ENCODE results near the gene EHD3.

Gene EHD3

GRCh38 chr2:31212659-31213600, 21.0 kb upstream of the EHD3 start:
- no peak for DNase-seq (ENCODE audit: low read depth in 2 of 2)

GRCh38 chr2:31213601-31214443, 20.1 kb upstream of the EHD3 start:
- DNase-seq (ENCODE audit: low read depth in 2 of 2) = no peak

DNA sequence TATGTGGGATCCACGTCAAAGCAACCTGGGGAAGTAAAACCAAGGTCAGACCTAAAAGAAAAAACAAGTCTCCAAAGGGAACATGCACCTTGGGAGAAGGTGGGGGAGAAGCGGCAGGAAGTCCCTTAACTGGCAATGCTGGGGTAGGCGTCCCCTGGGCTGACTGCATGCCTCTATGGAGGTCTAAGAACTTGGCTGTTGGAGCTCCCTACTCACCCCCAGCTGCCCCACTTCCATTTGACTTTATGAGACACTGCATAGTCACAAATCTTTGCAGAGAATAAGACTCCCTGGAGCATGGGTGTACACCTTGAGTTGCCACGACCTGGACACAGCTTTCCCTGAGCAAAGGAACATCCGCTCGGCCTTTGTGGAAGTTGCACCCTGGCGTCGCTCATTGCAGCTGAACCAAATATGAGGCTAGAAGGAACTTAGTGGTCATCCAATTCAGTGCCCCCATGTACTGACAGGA, 19.5 kb upstream of the EHD3 start:
- DNase-seq (ENCODE audit: low read depth in 2 of 2) = no peak

DNA sequence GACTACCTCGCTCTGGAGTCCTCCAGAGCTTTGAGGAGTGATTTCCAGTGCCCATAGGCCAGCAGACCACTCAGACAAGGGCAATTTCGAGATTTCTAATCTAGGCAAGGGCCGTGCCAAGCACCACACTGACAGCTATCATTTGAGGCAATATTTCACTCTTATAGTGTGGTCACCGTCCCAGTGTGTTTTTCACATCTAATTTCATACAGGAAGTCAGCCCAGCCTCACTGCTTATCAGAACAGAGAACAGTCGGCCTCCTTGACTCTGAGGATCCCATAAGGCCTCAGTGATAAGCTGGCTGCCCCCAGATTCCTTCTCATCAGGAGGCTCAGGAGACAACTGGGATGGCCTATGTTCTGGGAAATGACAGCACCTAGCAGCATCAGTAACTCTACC, 17.2 kb upstream of the EHD3 start:
- DNase-seq (ENCODE audit: low read depth in 2 of 2) = no peak

- no peak for DNase-seq (ENCODE audit: low read depth in 2 of 2)
Measured at GRCh38 chr2:31217465-31218200, 16.3 kb upstream of the EHD3 start, which contains the start of gene CAPN14. TSS of gene CAPN14 (minus strand) at chr2:31217515. CDS start at chr2:31205447, 12,068 bp downstream.

- no peak for DNase-seq (ENCODE audit: low read depth in 2 of 2)
Measured at GRCh38 chr2:31219131-31219969, 14.6 kb upstream of the EHD3 start.

DNA sequence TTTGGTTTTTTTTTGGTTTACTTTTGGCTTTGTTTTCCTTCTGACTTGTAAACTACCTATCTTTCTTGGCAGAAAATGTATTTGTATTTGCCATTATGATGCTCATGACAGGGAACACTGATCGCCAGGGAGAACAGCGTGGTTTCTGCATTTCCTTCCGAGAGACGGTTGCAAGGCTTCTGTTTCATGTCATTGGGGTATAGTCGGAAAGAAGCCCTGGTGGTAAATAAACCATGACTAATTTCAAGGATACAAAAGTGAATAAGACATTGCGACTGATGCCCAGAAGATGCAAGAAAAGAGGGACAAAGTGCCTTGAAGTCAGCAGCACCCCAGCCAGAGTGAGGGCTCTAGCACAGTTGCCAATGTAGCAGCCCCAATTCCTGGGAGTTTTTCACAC, 12.4 kb upstream of the EHD3 start:
- no peak for DNase-seq (ENCODE audit: low read depth in 2 of 2)

- DNase-seq (ENCODE audit: low read depth in 2 of 2) = no peak
Measured at GRCh38 chr2:31222071-31222470, 11.9 kb upstream of the EHD3 start.

GRCh38 chr2:31223026-31223425, 10.9 kb upstream of the EHD3 start:
- no peak for DNase-seq (ENCODE audit: low read depth in 2 of 2)

GRCh38 chr2:31223749-31224148, 10.2 kb upstream of the EHD3 start:
- no peak for DNase-seq (ENCODE audit: low read depth in 2 of 2)

DNA sequence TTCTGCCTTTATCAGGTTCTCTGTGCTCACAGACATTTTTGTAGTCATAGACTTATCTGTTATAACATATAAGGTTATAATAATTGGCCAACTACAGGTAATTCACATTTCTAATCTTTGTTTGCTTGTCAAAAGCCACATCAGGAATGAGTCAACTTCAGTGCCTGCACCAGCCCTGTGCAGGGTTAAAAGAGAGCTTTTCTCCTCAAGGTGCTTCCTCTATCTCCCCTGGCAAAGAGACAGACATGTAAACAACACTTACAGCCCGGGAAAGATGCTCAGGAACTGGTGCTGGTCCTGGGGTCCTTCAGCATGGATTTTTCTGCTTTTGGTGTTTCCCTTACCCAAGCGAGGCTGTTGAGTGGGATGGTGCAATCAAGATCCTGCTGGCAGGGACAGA, 7.7 kb upstream of the EHD3 start:
- no peak for DNase-seq (ENCODE audit: low read depth in 2 of 2)

DNA sequence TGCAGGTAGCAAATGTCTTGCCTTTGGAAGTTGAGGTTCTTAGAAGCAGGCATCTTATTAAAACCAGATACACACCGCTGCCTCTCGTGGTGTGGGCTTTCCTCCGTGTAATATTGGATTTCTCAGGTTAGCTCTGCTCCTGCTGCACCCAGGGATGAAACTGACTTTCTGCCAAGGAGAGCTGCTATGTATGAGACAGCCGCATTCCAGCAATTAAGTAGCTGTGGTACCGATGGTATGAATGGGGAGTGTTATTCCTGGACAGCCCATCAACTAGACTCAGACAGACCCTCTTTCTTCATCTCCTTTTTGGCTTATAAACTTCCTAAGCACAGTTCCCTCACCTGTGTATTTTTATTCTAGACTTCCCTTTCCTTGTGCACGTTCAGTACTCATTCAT, 6.8 kb upstream of the EHD3 start:
- no peak for DNase-seq (ENCODE audit: low read depth in 2 of 2)

DNA sequence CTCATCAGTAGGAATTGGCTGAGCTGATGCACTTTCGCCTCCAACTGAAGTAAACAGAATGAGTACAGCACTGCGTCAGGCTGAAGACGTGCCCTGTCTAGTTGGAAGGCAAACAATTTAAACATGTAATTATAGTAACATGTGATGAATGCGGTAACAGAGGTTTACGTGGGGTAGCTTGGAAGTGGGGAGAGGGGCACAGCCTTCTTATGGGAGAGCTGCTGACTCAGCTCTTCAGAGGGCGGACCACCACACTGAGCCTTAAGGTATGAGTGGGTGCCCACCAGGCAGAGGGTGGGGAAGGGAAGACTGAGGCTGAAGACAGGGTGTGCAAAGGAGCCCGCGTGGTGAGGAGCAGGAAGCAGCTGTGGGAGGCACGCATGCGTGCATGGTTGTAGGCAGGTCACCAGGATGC, 6.2 kb upstream of the EHD3 start:
- no peak for DNase-seq (ENCODE audit: low read depth in 2 of 2)

- DNase-seq (ENCODE audit: low read depth in 2 of 2) = no peak
Measured at GRCh38 chr2:31228717-31229116, 5.2 kb upstream of the EHD3 start.

GRCh38 chr2:31230751-31231150, 3.2 kb upstream of the EHD3 start:
- DNase-seq (ENCODE audit: low read depth in 2 of 2) = no peak

GRCh38 chr2:31231571-31232302, 2.2 kb upstream of the EHD3 start:
- DNase-seq (ENCODE audit: low read depth in 2 of 2) = no peak

- no peak for DNase-seq (ENCODE audit: low read depth in 2 of 2)
Measured at GRCh38 chr2:31232586-31232985, 1.4 kb upstream of the EHD3 start.

DNA sequence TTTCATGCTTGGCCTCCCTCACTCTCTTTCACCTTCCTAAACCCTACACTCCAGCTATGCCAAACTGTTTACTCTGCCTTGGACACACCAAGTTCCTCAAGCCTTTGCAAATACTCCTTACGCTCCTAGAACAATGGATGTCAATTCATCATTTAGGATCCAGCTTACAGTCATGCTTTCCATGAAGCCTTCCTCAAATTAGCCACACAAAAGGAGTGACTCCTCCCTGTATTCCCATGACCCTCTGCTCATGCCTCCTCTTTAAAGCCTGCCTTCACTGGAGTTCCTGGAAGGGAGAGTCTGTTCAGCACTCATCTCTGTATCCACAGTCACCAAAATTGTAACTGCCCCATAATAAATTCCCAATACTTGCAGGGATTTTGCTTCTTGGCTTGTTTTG, 721 bp upstream of the EHD3 start:
- DNase-seq (ENCODE audit: low read depth in 2 of 2) = no peak

DNA sequence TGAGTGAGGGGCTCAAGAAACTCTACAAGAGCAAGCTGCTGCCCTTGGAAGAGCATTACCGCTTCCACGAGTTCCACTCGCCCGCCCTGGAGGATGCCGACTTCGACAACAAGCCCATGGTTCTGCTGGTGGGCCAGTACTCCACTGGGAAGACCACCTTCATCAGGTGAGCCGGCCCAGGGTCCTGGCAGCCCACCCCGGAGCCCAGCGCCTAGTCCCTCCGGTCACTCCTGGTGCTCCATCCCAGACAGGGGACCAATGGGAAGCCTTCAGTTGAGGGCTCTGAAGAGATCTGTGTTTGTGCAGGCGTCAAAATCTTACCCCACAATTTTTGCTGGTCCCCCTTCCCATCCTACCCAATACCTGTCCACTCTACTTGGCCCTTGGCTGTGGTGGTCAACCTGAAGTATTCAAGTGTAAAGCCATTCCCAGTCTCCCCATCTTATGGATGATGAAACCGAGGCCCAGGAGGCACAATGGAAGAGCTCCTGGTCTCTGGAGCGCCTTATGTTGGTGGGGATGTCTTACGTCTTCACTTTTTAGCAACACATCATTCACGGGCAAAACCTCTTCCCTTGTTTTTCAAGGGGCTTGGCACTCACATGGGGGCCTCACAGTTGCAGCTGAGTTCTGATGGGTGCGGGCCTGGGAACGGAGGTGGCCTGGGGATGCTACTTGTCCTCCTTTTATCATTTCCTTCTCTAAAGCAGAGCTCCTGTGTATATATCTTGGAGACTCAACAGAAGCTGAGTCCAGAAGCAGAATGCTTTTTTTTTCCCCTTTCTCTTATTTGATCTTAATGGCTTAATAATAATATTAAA, 941 bp downstream of the EHD3 start:
- DNase-seq (ENCODE audit: low read depth in 2 of 2) = no peak

Measured in fibroblast of skin of left biceps (primary cell).